GM19397 (cell line): ENCODE data around the gene ITGB5.

Experiments
- ATAC-seq: cut with Tn5 transposase; IDR thresholded peaks from one replicate; pipeline ENCODE4 v1.9.1; 2021; ENCODE audit warnings: mild to moderate bottlenecking, moderate library complexity; ENCODE audit not compliant: unreplicated experiment

ITGB5 gene

GRCh38 chr3:124862006-124862405 lies 25.2 kb downstream of the ITGB5 start:
- ATAC-seq, result no peak

GRCh38 chr3:124861041-124861440 lies 26.1 kb downstream of the ITGB5 start:
- no peak for ATAC-seq

- ATAC-seq, result no peak
Observed at GRCh38 chr3:124860599-124860998, 26.6 kb downstream of the ITGB5 start.

- ATAC-seq, result no peak
Observed at GRCh38 chr3:124859025-124859424, 28.1 kb downstream of the ITGB5 start.

- ATAC-seq, result no peak
Observed at GRCh38 chr3:124858275-124858674, 28.9 kb downstream of the ITGB5 start.

- ATAC-seq, result no peak
Observed at GRCh38 chr3:124856677-124857076, 30.5 kb downstream of the ITGB5 start.

GRCh38 chr3:124854009-124854408 lies 33.2 kb downstream of the ITGB5 start:
- ATAC-seq, result no peak

- ATAC-seq, result no peak
Observed at GRCh38 chr3:124853446-124853845, 33.7 kb downstream of the ITGB5 start.

- no peak for ATAC-seq
Observed at GRCh38 chr3:124851905-124852304, 35.3 kb downstream of the ITGB5 start.

- ATAC-seq, result no peak
Observed at GRCh38 chr3:124851136-124851535, 36.0 kb downstream of the ITGB5 start.

GRCh38 chr3:124850633-124851032 lies 36.5 kb downstream of the ITGB5 start:
- no peak for ATAC-seq

GRCh38 chr3:124850212-124850611 lies 37.0 kb downstream of the ITGB5 start:
- no peak for ATAC-seq

GRCh38 chr3:124848300-124848699 lies 38.9 kb downstream of the ITGB5 start:
- no peak for ATAC-seq

GRCh38 chr3:124847863-124848262 lies 39.3 kb downstream of the ITGB5 start:
- ATAC-seq, result no peak

- no peak for ATAC-seq
Observed at GRCh38 chr3:124847051-124847450, 40.1 kb downstream of the ITGB5 start.

- no peak for ATAC-seq
Observed at GRCh38 chr3:124846189-124846588, 41.0 kb downstream of the ITGB5 start.

GRCh38 chr3:124845406-124845805 lies 41.8 kb downstream of the ITGB5 start:
- ATAC-seq, result no peak

GRCh38 chr3:124843506-124844177 lies 43.5 kb downstream of the ITGB5 start:
- ATAC-seq, result no peak

GRCh38 chr3:124843047-124843446 lies 44.1 kb downstream of the ITGB5 start:
- no peak for ATAC-seq

- no peak for ATAC-seq
Observed at GRCh38 chr3:124841517-124841916, 45.6 kb downstream of the ITGB5 start.

GRCh38 chr3:124840331-124840730 lies 46.8 kb downstream of the ITGB5 start:
- ATAC-seq, result no peak

GRCh38 chr3:124839896-124840295 lies 47.3 kb downstream of the ITGB5 start:
- no peak for ATAC-seq

- no peak for ATAC-seq
Observed at GRCh38 chr3:124838963-124839362, 48.2 kb downstream of the ITGB5 start.
